RWPE2 (cell line): ENCODE measurements around the gene GJA3.
"Not testable (repeated sequence)": the region's sequence is repeated elsewhere in the genome, so short reads cannot be mapped to it uniquely, and the experiment has no call there.

Experiments
- ATAC-seq: fragments of 200-7000 bp; cut with Tn5 transposase; 3 replicates; pipeline ENCODE4 v1.9.1; 2021; ENCODE audit warnings: low read depth
- DNase-seq: peaks from one replicate; pipeline ENCODE4 v3.0.0-alpha.2; 2020; ENCODE audit warnings: low spot score
- H3K27ac ChIP-seq: fragments of 450-650 bp; 2 replicates; pipeline ENCODE4 v1.5.1; 2017; ENCODE audit warnings: mild to moderate bottlenecking; ENCODE audit not compliant: poor library complexity, severe bottlenecking
- H3K27me3 ChIP-seq: fragments of 250-450 bp; sonication (Bioruptor Pico); 2 replicates; pipeline ENCODE4 v1.5.1; 2021; ENCODE audit warnings: mild to moderate bottlenecking, moderate library complexity; ENCODE audit not compliant: insufficient read depth, poor library complexity, severe bottlenecking
- H3K36me3 ChIP-seq: fragments of 250-450 bp; sonication (Bioruptor Pico); 2 replicates; pipeline ENCODE4 v1.5.1; 2020; ENCODE audit warnings: low read depth, mild to moderate bottlenecking, moderate library complexity
- H3K4me1 ChIP-seq: fragments of 250-450 bp; sonication (Bioruptor Pico); 2 replicates; pipeline ENCODE4 v1.5.1; 2021; ENCODE audit warnings: mild to moderate bottlenecking, moderate library complexity; ENCODE audit not compliant: insufficient read depth, poor library complexity, severe bottlenecking
- H3K4me3 ChIP-seq: fragments of 250-450 bp; sonication (Bioruptor Pico); 2 replicates; pipeline ENCODE4 v1.5.1; 2021; ENCODE audit warnings: mild to moderate bottlenecking, moderate library complexity; ENCODE audit not compliant: severe bottlenecking
- H3K9me3 ChIP-seq: fragments of 250-450 bp; sonication (Bioruptor Pico); 2 replicates; pipeline ENCODE4 v1.5.1; 2021; ENCODE audit warnings: mild to moderate bottlenecking, moderate library complexity; ENCODE audit not compliant: severe bottlenecking
- TF ChIP-seq, protein P1 (sequence below): fragments of 450-650 bp; IDR thresholded peaks from one replicate; pipeline ENCODE4 v1.5.1; 2017; ENCODE audit warnings: mild to moderate bottlenecking, moderate library complexity; ENCODE audit not compliant: poor library complexity, severe bottlenecking

The GJA3 gene

DNA sequence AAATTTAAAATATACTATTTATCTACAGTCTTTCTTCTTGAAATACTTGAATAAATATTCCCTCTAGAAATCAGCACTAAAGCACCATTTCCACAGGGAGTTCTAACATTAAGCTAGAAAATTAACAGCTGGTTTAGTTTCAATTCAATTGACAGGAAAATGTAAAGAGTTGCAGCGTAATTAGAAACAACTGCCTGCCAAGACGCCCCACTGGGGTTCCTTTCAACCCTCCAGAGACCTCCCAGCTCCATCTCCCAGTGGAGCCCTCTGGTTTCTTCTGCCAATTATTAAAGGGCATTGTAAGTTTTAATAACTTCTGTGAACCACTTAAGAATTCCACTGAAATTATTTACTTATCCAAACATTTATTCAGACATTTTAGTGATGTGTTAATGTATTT lies 4.2 kb downstream of the GJA3 start:
- no peak for ATAC-seq
- H3K27ac ChIP-seq = no peak overlapping the region
- H3K4me3 ChIP-seq = no peak overlapping the region
- no peak for DNase-seq
- H3K36me3 ChIP-seq = no peaks in the 10 kb centered on the region
- H3K9me3 ChIP-seq = no peaks in the 10 kb centered on the region
- peaks cover 48% of the 10 kb centered on the region for H3K27me3 ChIP-seq
- H3K4me1 ChIP-seq = no peaks in the 10 kb centered on the region
- TF ChIP-seq, protein P1, sequence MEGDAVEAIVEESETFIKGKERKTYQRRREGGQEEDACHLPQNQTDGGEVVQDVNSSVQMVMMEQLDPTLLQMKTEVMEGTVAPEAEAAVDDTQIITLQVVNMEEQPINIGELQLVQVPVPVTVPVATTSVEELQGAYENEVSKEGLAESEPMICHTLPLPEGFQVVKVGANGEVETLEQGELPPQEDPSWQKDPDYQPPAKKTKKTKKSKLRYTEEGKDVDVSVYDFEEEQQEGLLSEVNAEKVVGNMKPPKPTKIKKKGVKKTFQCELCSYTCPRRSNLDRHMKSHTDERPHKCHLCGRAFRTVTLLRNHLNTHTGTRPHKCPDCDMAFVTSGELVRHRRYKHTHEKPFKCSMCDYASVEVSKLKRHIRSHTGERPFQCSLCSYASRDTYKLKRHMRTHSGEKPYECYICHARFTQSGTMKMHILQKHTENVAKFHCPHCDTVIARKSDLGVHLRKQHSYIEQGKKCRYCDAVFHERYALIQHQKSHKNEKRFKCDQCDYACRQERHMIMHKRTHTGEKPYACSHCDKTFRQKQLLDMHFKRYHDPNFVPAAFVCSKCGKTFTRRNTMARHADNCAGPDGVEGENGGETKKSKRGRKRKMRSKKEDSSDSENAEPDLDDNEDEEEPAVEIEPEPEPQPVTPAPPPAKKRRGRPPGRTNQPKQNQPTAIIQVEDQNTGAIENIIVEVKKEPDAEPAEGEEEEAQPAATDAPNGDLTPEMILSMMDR = no peak

DNA sequence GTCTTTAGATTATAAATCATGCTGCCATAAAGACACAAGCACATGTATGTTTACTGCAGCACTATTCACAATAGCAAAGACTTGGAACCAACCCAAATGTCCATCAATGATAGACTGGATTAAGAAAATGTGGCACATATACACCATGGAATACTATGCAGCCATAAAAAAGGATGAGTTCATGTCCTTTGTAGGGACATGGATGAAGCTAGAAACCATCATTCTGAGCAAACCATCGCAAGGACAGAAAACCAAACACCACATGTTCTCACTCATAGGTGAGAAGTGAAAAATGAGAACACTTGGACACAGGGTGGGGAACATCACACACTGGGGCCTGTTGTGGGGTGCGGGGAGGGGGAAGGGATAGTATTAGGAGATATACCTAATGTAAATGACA lies 7.6 kb downstream of the GJA3 start:
- H3K4me3 ChIP-seq, ATAC-seq, H3K27ac ChIP-seq, DNase-seq, H3K9me3 ChIP-seq, H3K4me1 ChIP-seq, H3K36me3 ChIP-seq: not testable (repeated sequence)
- H3K27me3 ChIP-seq = peaks cover 15% of the 10 kb centered on the region

DNA sequence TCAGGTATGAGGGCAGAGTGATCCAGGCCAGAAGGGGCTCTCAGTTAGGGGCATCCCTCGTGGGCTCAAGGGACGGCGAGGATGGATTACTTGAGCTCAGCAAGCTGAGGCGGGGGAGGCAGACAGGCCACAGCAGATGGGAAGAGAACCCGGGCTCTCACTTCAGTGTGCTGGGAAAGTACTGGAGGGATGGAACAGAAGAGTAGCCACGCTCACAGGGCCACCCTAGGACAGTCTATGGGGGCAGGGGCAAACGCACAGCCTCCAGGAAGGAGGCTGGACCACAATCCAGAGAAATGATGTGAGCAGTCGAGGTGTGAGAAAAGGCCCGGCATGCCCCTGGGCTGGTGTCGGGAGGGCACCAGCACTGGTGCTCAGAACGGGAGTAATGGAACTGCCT lies 9.2 kb downstream of the GJA3 start:
- H3K27ac ChIP-seq = no peak overlapping the region
- no peaks in the 10 kb centered on the region for H3K27me3 ChIP-seq
- DNase-seq (no peak), ATAC-seq (no peak)
- H3K36me3 ChIP-seq = no peaks in the 10 kb centered on the region
- no peaks in the 10 kb centered on the region for H3K9me3 ChIP-seq
- H3K4me3 ChIP-seq = no peak overlapping the region
- TF ChIP-seq, protein P1 = no peak
- H3K4me1 ChIP-seq = no peaks in the 10 kb centered on the region

DNA sequence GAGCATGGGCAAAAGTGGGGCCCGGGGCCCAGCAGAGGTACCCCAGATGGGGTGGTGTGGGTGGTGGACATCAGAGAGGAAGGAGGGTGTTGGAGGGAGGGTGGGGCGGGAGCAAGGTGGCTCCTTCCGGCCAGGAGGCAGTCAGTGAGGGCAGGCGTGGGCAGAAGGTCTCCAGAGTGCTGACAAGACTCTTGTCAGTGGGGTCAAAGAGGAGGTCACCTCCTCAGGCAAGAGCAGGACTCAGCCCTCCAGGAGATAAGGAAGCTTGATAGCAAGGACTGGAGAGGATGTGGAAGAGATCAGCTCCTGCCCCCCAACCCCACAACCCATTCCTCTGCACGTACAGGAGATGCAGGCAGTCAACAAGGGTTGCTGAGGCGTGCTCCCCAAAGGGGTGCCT lies 9.8 kb downstream of the GJA3 start:
- Histone ChIP-seq H3K4me1 (no peaks in the 10 kb centered on the region), H3K27ac (no peak overlapping the region), H3K9me3 (no peaks in the 10 kb centered on the region), H3K4me3 (no peak overlapping the region), H3K27me3 (no peaks in the 10 kb centered on the region), H3K36me3 (no peaks in the 10 kb centered on the region)
- DNase-seq (no peak), ATAC-seq (no peak)
- TF ChIP-seq, protein P1 = no peak

DNA sequence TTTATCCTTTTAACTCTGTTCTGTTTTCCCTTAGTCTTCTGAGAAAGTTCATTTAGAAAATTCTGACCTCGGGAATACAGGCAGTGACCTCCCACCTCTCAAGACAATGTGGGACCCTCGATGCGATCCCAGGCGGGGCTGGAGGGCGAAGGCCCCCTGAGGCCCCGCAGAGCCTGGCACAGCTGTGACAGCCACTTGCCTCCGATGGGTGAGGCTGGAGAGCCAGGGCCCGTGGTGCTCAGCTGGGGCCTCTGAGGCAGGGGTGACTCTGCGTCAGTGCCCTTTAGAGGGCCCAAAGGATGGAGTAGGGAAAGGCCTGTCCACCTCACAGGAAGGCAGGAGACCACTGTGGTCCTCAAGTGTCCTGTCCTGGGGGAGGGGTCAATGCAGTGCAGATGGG lies 10.3 kb downstream of the GJA3 start:
- Histone ChIP-seq H3K9me3 (no peaks in the 10 kb centered on the region), H3K27me3 (no peaks in the 10 kb centered on the region), H3K27ac (no peak overlapping the region), H3K4me1 (no peaks in the 10 kb centered on the region), H3K4me3 (no peak overlapping the region), H3K36me3 (no peaks in the 10 kb centered on the region)
- no peak for ATAC-seq
- DNase-seq = no peak
- TF ChIP-seq, protein P1 = no peak
